Measurements from ENCODE around the gene AIF1. TPM values are rescaled to one million over a fixed set of nuclear protein-coding genes. Genes with fewer than 3 reads are reported as not detected.

AIF1 gene
- total RNA-seq, 1 experiment from 2014 or later: 2.2 TPM

DNA sequence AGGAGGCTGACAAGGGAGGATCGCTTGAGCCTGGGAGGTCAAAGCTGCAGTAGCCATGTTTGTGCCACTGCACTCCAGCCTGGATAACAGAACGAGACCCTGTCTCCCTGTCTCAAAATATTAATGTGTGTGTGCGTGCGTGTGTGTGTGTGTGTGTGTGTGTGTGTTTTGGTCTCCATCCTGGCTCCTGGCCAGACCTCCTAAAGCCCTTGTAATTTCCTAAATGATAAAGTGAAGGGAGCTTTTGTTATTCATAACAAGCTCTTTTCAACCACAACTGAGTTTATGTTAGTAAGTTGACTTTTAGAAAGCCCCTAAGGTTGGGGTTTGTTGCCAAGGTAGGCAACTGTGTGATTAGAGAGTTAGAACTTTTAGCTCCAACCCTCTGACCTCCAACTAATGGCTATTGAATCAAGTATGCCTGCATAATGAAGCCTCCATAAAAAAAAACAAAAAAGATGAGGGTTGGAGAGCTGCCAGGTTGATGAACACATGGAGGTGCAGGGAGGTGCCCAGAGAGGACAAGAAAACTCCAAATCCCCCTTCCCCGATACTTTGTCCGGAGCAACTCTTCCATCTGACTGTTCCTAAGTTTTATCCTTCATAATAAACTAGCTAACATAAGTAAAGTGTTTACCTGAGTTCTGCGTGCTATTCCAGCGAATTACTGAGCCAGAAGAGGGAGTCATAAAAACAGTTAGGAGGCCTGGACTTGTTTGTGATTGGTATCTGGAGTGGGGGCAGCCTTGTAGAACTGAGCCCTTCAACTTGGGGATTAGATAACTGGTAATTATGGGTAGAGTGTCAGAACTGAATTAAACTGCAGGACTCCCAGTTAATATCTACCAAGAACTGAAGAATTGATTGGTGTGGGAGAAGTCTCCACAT is 5.3 kb upstream of the AIF1 start:
- no peaks in the 10 kb centered on the region for H3K27me3 Mint-ChIP-seq (ENCODE audit: insufficient read depth, unreplicated experiment)
- H3K27ac Mint-ChIP-seq (ENCODE audit: unreplicated experiment): no peak overlapping the region
- ChIA-PET CTCF (interaction anchor here (0.5 kb wide), 1 partner anchor 1959 kb away, joined by 4 read pairs; no protein-coding TSS in a partner anchor), POLR2A (no interaction called here)
- no peaks in the 10 kb centered on the region for H3K9me3 Mint-ChIP-seq (ENCODE audit: unreplicated experiment)
- no peak for DNase-seq
- H3K4me1 Mint-ChIP-seq (ENCODE audit: low read depth, unreplicated experiment): peaks cover 9% of the 10 kb centered on the region
- peaks cover 4% of the 10 kb centered on the region for H3K36me3 Mint-ChIP-seq (ENCODE audit: insufficient read depth, unreplicated experiment)
- intact Hi-C loops (cut with micrococcal nuclease; ENCODE audit: unreplicated experiment): no loop called here
- TF ChIP-seq, protein P1, sequence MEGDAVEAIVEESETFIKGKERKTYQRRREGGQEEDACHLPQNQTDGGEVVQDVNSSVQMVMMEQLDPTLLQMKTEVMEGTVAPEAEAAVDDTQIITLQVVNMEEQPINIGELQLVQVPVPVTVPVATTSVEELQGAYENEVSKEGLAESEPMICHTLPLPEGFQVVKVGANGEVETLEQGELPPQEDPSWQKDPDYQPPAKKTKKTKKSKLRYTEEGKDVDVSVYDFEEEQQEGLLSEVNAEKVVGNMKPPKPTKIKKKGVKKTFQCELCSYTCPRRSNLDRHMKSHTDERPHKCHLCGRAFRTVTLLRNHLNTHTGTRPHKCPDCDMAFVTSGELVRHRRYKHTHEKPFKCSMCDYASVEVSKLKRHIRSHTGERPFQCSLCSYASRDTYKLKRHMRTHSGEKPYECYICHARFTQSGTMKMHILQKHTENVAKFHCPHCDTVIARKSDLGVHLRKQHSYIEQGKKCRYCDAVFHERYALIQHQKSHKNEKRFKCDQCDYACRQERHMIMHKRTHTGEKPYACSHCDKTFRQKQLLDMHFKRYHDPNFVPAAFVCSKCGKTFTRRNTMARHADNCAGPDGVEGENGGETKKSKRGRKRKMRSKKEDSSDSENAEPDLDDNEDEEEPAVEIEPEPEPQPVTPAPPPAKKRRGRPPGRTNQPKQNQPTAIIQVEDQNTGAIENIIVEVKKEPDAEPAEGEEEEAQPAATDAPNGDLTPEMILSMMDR (IDR thresholded peaks at IDR 0.05; ENCODE audit: insufficient read depth in 1 of 2, low read depth in 1 of 2, low read length in 1 of 2, severe bottlenecking in 1 of 2, unreplicated experiment in 1 of 2): no peak
- Histone ChIP-seq H3K9me3 (no peaks in the 10 kb centered on the region), H3K4me1 (peaks cover 15% of the 10 kb centered on the region), H3K4me3 (ENCODE audit: low read depth, low read length) (no peak overlapping the region), H3K27me3 (replicated peaks; ENCODE audit: control insufficient read depth, insufficient read depth, low read length) (no peaks in the 10 kb centered on the region), H3K36me3 (ENCODE audit: control insufficient read depth, insufficient read depth, low read length) (no peaks in the 10 kb centered on the region)
- H3K4me3 Mint-ChIP-seq (ENCODE audit: unreplicated experiment): no peak overlapping the region
- no TSS peak for BruUV-seq (replicated peaks)

DNA sequence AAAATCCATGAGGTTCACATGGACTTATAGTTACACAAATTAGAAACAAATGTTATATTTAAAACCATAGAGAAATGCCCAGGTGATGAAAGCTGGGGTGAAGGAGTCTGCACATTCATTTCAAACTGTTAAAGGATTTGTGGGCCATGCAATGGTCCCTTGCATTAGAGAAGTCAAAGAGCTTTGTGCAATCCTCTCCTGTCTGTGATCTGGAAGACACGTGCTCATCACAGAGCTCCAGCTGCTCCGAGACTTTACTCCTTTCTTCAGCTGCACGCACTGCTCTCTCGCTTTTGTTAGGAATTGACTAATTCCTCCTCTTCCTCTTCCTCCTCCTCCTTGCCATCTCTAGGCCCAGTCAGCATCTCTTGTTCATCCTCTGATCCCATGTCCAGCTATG is 4.1 kb upstream of the AIF1 start:
- no peaks in the 10 kb centered on the region for H3K9me3 ChIP-seq
- H3K27ac Mint-ChIP-seq (ENCODE audit: unreplicated experiment): no peak overlapping the region
- intact Hi-C loops (cut with micrococcal nuclease; ENCODE audit: unreplicated experiment): no loop called here
- H3K27me3 ChIP-seq (replicated peaks; ENCODE audit: control insufficient read depth, insufficient read depth, low read length): no peaks in the 10 kb centered on the region
- TF ChIP-seq, protein P1 (IDR thresholded peaks at IDR 0.05; ENCODE audit: insufficient read depth in 1 of 2, low read depth in 1 of 2, low read length in 1 of 2, severe bottlenecking in 1 of 2, unreplicated experiment in 1 of 2): no peak
- H3K4me3 ChIP-seq (ENCODE audit: low read depth, low read length): no peak overlapping the region
- H3K36me3 ChIP-seq (ENCODE audit: control insufficient read depth, insufficient read depth, low read length): no peaks in the 10 kb centered on the region
- peaks cover 27% of the 10 kb centered on the region for H3K4me1 ChIP-seq
- ChIA-PET POLR2A (no interaction called here), CTCF (interaction anchor here (0.8 kb wide), 1 partner anchor 64 kb away, joined by 3 read pairs; the partner anchor contains the start of gene ATP6V1G2)
- no peaks in the 10 kb centered on the region for H3K27me3 Mint-ChIP-seq (ENCODE audit: insufficient read depth, unreplicated experiment)
- H3K9me3 Mint-ChIP-seq (ENCODE audit: unreplicated experiment): no peaks in the 10 kb centered on the region
- DNase-seq: no peak
- no peak overlapping the region for H3K4me3 Mint-ChIP-seq (ENCODE audit: unreplicated experiment)
- peaks cover 6% of the 10 kb centered on the region for H3K36me3 Mint-ChIP-seq (ENCODE audit: insufficient read depth, unreplicated experiment)
- peaks cover 19% of the 10 kb centered on the region for H3K4me1 Mint-ChIP-seq (ENCODE audit: low read depth, unreplicated experiment)
- no TSS peak for BruUV-seq (replicated peaks)

DNA sequence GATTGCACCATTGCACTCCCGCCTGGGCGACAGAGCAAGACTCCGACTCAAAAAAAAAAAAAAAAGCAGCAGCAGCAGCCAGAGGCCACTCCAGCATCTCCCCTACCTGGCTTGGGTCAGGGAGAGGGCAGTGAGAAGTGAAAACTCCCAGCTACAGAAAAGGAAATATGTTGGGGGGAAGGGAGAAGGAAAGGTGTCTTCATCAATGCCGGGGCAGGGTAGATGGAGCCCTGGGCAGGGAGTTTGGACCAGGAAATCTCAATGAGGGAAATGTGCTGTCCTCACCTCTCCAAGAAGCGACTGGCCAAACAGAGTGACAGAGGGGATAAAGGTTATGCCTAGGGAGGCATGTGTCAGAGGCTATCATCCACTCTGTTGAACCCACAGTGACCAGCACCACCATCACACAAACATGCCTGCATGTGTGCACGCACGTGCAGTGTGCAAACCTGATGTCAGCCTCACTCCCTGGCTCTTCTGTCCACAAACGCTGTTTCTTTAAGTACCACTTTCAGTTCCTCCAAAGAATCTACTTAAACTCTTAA is 887 bp upstream of the AIF1 start:
- POLR2A ChIA-PET: interaction anchor here (0.5 kb wide), 1 partner anchor 10 kb away, joined by 3 read pairs; no protein-coding TSS in a partner anchor
- 0 out of 2 replicates have a peak overlapping the region, but pooled peaks have one; percentile 6 for H3K4me3 ChIP-seq (ENCODE audit: low read depth, low read length)
- no peaks in the 10 kb centered on the region for H3K27me3 ChIP-seq (replicated peaks; ENCODE audit: control insufficient read depth, insufficient read depth, low read length)
- TF ChIP-seq, protein P1 (IDR thresholded peaks at IDR 0.05; ENCODE audit: insufficient read depth in 1 of 2, low read depth in 1 of 2, low read length in 1 of 2, severe bottlenecking in 1 of 2, unreplicated experiment in 1 of 2): no peak
- no peak for DNase-seq
- peak overlapping the region; percentile 91 for H3K27ac Mint-ChIP-seq (ENCODE audit: unreplicated experiment)
- CTCF ChIA-PET: no interaction called here
- H3K9me3 Mint-ChIP-seq (ENCODE audit: unreplicated experiment): no peaks in the 10 kb centered on the region
- peaks cover 19% of the 10 kb centered on the region for H3K4me1 Mint-ChIP-seq (ENCODE audit: low read depth, unreplicated experiment)
- intact Hi-C loops (cut with micrococcal nuclease; ENCODE audit: unreplicated experiment): no loop called here
- H3K9me3 ChIP-seq: no peaks in the 10 kb centered on the region
- peaks cover 6% of the 10 kb centered on the region for H3K36me3 Mint-ChIP-seq (ENCODE audit: insufficient read depth, unreplicated experiment)
- BruUV-seq (replicated peaks): no TSS peak
- H3K36me3 ChIP-seq (ENCODE audit: control insufficient read depth, insufficient read depth, low read length): no peaks in the 10 kb centered on the region
- peak overlapping the region; percentile 68 for H3K4me3 Mint-ChIP-seq (ENCODE audit: unreplicated experiment)
- H3K27me3 Mint-ChIP-seq (ENCODE audit: insufficient read depth, unreplicated experiment): no peaks in the 10 kb centered on the region
- peaks cover 29% of the 10 kb centered on the region for H3K4me1 ChIP-seq

All from Caco-2 (cell line).